ENCODE measurements around the gene CLEC16A. TPM values are rescaled to one million over a fixed set of nuclear protein-coding genes. Genes with fewer than 3 reads are reported as not detected.

Gene CLEC16A
- total RNA-seq, 1 donor from 2014 or later, result 58.1 TPM

DNA sequence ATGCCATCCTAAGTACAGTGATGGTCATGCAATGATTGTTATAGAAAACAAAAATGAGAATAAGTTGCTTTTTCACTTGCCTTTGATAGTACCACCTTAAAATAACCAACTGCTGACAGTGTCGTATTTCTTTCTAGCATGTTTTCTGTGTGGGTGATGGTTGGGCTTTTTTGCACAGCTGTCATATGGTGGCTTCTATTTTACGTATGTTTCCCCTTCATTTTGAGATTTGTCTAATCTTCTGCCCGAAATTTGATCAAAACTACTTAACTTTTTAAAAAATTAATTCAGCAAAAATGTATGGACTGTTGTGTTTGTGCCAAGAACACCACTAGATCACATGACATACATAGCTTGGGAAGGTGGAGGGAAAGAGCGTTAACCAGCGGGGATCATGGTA is 90.7 kb downstream of the CLEC16A start:
- TF ChIP-seq, protein P1, sequence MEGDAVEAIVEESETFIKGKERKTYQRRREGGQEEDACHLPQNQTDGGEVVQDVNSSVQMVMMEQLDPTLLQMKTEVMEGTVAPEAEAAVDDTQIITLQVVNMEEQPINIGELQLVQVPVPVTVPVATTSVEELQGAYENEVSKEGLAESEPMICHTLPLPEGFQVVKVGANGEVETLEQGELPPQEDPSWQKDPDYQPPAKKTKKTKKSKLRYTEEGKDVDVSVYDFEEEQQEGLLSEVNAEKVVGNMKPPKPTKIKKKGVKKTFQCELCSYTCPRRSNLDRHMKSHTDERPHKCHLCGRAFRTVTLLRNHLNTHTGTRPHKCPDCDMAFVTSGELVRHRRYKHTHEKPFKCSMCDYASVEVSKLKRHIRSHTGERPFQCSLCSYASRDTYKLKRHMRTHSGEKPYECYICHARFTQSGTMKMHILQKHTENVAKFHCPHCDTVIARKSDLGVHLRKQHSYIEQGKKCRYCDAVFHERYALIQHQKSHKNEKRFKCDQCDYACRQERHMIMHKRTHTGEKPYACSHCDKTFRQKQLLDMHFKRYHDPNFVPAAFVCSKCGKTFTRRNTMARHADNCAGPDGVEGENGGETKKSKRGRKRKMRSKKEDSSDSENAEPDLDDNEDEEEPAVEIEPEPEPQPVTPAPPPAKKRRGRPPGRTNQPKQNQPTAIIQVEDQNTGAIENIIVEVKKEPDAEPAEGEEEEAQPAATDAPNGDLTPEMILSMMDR (IDR thresholded peaks at IDR 0.05; ENCODE audit: unreplicated experiment), result no peak
- Mint-ChIP-seq H3K9me3 (ENCODE audit: unreplicated experiment) (no peaks in the 10 kb centered on the region), H3K4me3 (ENCODE audit: unreplicated experiment) (no peak overlapping the region), H3K4me1 (ENCODE audit: unreplicated experiment) (no peaks in the 10 kb centered on the region), H3K27me3 (ENCODE audit: unreplicated experiment) (peaks cover 4% of the 10 kb centered on the region), H3K27ac (ENCODE audit: unreplicated experiment) (no peak overlapping the region), H3K36me3 (ENCODE audit: low read depth, unreplicated experiment) (peaks cover 45% of the 10 kb centered on the region)
- no peak for DNase-seq (ENCODE audit: low spot score)

GRCh38 chr16:11036040-11036439 is 91.7 kb downstream of the CLEC16A start:
- Mint-ChIP-seq H3K9me3 (ENCODE audit: unreplicated experiment) (no peaks in the 10 kb centered on the region), H3K27ac (ENCODE audit: unreplicated experiment) (no peak overlapping the region), H3K4me3 (ENCODE audit: unreplicated experiment) (no peak overlapping the region), H3K4me1 (ENCODE audit: unreplicated experiment) (no peaks in the 10 kb centered on the region), H3K27me3 (ENCODE audit: unreplicated experiment) (peaks cover 4% of the 10 kb centered on the region), H3K36me3 (ENCODE audit: low read depth, unreplicated experiment) (peaks cover 46% of the 10 kb centered on the region)
- TF ChIP-seq, protein P1 (IDR thresholded peaks at IDR 0.05; ENCODE audit: unreplicated experiment), result no peak
- DNase-seq (ENCODE audit: low spot score), result no peak

DNA sequence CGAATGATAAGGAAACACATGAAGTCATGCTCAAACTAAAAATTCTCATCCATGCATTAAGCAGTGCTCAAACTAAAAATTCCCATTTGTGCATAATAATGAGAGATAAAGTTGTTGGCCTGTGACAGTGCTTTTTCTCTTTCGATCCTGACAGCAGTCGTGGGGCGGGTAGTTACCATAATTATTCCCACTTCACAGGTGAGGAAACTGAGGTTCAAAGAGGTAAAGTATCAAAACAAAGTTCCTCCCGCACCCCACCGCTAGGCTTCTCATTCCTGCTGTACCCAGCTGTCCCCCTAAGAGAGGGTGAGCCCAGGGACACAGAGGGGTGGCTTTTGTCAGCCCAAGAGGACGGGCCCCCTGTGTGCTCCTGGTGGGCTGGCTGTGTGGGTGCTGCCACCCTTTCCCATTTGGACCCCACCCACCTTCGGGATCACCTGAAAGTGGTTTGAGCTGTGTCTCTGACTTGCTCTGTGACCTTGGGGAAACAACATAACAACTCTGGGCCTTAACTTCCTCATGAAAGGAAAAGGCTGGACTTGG is 92.6 kb downstream of the CLEC16A start:
- DNase-seq (ENCODE audit: low spot score), result no peak
- peaks cover 41% of the 10 kb centered on the region for H3K36me3 Mint-ChIP-seq (ENCODE audit: low read depth, unreplicated experiment)
- H3K27ac Mint-ChIP-seq (ENCODE audit: unreplicated experiment), result no peak overlapping the region
- H3K27me3 Mint-ChIP-seq (ENCODE audit: unreplicated experiment), result peaks cover 4% of the 10 kb centered on the region
- TF ChIP-seq, protein P1 (IDR thresholded peaks at IDR 0.05; ENCODE audit: unreplicated experiment), result no peak
- H3K4me1 Mint-ChIP-seq (ENCODE audit: unreplicated experiment), result no peaks in the 10 kb centered on the region
- H3K9me3 Mint-ChIP-seq (ENCODE audit: unreplicated experiment), result no peaks in the 10 kb centered on the region
- no peak overlapping the region for H3K4me3 Mint-ChIP-seq (ENCODE audit: unreplicated experiment)

DNA sequence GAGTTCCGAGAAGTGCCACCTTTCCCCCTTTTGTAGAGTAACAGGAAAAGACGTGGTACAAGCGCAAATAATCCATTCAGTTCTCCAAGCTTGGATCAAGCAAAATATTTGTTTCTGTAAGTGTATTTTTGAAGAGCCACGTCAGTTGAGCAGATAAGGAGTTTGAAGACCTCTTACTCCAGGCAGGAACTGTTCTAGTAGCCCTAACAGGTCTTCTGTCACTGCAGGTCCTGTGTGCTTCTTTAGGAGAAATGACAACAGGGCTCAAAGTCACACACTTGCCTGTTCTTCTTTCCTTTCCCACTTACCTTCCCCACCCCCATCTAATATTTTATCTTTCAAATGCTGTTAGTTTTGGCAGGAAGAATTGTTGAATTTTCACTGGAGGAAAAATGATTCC is 93.9 kb downstream of the CLEC16A start:
- no peak overlapping the region for H3K4me3 Mint-ChIP-seq (ENCODE audit: unreplicated experiment)
- no peaks in the 10 kb centered on the region for H3K9me3 Mint-ChIP-seq (ENCODE audit: unreplicated experiment)
- peaks cover 1% of the 10 kb centered on the region for H3K27me3 Mint-ChIP-seq (ENCODE audit: unreplicated experiment)
- peaks cover 30% of the 10 kb centered on the region for H3K36me3 Mint-ChIP-seq (ENCODE audit: low read depth, unreplicated experiment)
- H3K4me1 Mint-ChIP-seq (ENCODE audit: unreplicated experiment), result no peaks in the 10 kb centered on the region
- no peak overlapping the region for H3K27ac Mint-ChIP-seq (ENCODE audit: unreplicated experiment)
- DNase-seq (ENCODE audit: low spot score), result no peak
- TF ChIP-seq, protein P1 (IDR thresholded peaks at IDR 0.05; ENCODE audit: unreplicated experiment), result no peak

DNA sequence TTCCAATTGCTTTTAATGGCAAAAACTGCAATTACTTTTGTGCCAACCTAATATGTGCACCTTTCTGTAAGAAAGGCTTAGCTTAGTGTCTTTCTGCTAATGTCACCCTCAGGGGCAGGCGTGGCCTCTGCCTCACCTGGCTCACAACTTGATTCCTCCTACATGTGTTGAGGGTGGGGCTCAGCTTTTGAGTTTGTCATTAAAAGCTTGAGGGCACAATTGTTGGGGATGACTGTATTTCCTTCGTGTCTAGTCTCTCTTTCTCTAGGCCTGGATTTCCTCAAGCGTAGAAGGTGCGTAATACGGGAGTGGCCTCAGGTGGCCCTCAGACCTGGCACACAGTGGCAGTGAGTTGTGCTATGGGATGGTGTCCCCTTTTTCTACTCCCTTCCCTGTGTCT is 94.4 kb downstream of the CLEC16A start:
- peaks cover 1% of the 10 kb centered on the region for H3K27me3 Mint-ChIP-seq (ENCODE audit: unreplicated experiment)
- TF ChIP-seq, protein P1 (IDR thresholded peaks at IDR 0.05; ENCODE audit: unreplicated experiment), result no peak
- no peaks in the 10 kb centered on the region for H3K9me3 Mint-ChIP-seq (ENCODE audit: unreplicated experiment)
- no peak overlapping the region for H3K4me3 Mint-ChIP-seq (ENCODE audit: unreplicated experiment)
- H3K4me1 Mint-ChIP-seq (ENCODE audit: unreplicated experiment), result no peaks in the 10 kb centered on the region
- no peak for DNase-seq (ENCODE audit: low spot score)
- no peak overlapping the region for H3K27ac Mint-ChIP-seq (ENCODE audit: unreplicated experiment)
- peaks cover 29% of the 10 kb centered on the region for H3K36me3 Mint-ChIP-seq (ENCODE audit: low read depth, unreplicated experiment)
